Endothelial cell of umbilical vein (primary cell): ENCODE data around the gene BMP8B. TPM values are rescaled to one million over a fixed set of nuclear protein-coding genes. Genes with fewer than 3 reads are reported as not detected.

Experiments
- BruUV-seq: library from RNA; stranded (reverse); fragments of 400-500 nt; replicated peaks from 2 replicates; lab custom pipeline; 2021; lab: Mats Ljungman, UMichigan
- CTCF ChIA-PET: fragments of 300-600, 350-600 bp; sonication (Branson Sonifier 250); formaldehyde crosslinking; loops from one replicate; lab custom pipeline; 2021; ENCODE audit warnings: antibody characterized with exemption, inconsistent platforms; lab: Charles Lee
- POLR2A ChIA-PET: fragments of 300-600, 350-600 bp; sonication (Branson Sonifier 250); formaldehyde crosslinking; loops from one replicate; lab custom pipeline; 2021; ENCODE audit warnings: antibody characterized with exemption, inconsistent platforms; lab: Charles Lee
- DNase-seq: peaks from one replicate; pipeline ENCODE4 v3.0.0-alpha.2; 2011; ENCODE audit warnings: low read depth, low spot score
- FAIRE-seq: peaks from 2 replicates; lab custom pipeline; 2011; peaks lifted over from hg19 to GRCh38; lab: Jason Lieb, UNC
- H2AFZ ChIP-seq: 2 replicates; pipeline ENCODE4 v1.6.0; 2012; ENCODE audit warnings: low read depth, low read length, control low read depth, inconsistent platforms
- H3K27ac ChIP-seq: 2 replicates; pipeline ENCODE4 v1.5.1; 2011; ENCODE audit warnings: low read depth, mild to moderate bottlenecking, control low read depth, low read length, moderate library complexity; ENCODE audit not compliant: insufficient read depth
- H3K27me3 ChIP-seq, 2 experiments: 2 replicates each; pipeline versions ENCODE4 v1.6.0 to v1.6.1; 2011; ENCODE audit warnings: low read length in 2 of 2, mixed read lengths in 1 of 2; ENCODE audit not compliant: control insufficient read depth in 2 of 2, insufficient read depth in 2 of 2
- H3K36me3 ChIP-seq, 2 experiments: 2 replicates in 1 of 2; 3 replicates in 1 of 2; pipeline ENCODE4 v1.5.1; 2011; ENCODE audit warnings: low read length in 2 of 2, mild to moderate bottlenecking in 1 of 2, moderate library complexity in 1 of 2; ENCODE audit not compliant: control insufficient read depth in 2 of 2, insufficient read depth in 2 of 2; ENCODE audit errors: extremely low read depth in 1 of 2
- H3K4me1 ChIP-seq: 3 replicates; pipeline ENCODE4 v1.5.1; 2011; ENCODE audit warnings: mild to moderate bottlenecking, low read length; ENCODE audit not compliant: control insufficient read depth, insufficient read depth; ENCODE audit errors: extremely low read depth
- H3K4me2 ChIP-seq: 2 replicates; pipeline ENCODE4 v1.6.1; 2011; ENCODE audit warnings: low read length, control low read depth, mixed read lengths; ENCODE audit not compliant: insufficient read depth
- H3K4me3 ChIP-seq, 3 experiments: fragments of 200-600 bp in 1 of 3; sonication (generic), shearing (Covaris generic) in 1 of 3; replicated peaks in 1 of 3; 2 replicates each; pipeline ENCODE4 v1.5.1; 2011 to 2016; ENCODE audit warnings: control low read depth in 3 of 3, low read length in 3 of 3, mild to moderate bottlenecking in 2 of 3, inconsistent platforms in 1 of 3, low read depth in 1 of 3, moderate library complexity in 1 of 3; ENCODE audit not compliant: insufficient read depth in 1 of 3
- H3K79me2 ChIP-seq: 2 replicates; pipeline ENCODE4 v1.6.0; 2012; ENCODE audit warnings: low read length, inconsistent platforms; ENCODE audit not compliant: control insufficient read depth, insufficient read depth
- H3K9ac ChIP-seq: replicated peaks from 2 replicates; pipeline ENCODE3; 2011; ENCODE audit warnings: low read length, control low read depth; ENCODE audit not compliant: insufficient read depth; ENCODE audit errors: extremely low read depth
- H3K9me1 ChIP-seq: replicated peaks from 3 replicates; pipeline ENCODE4 v1.6.0; 2011; ENCODE audit warnings: mild to moderate bottlenecking, low read length; ENCODE audit not compliant: control insufficient read depth, insufficient read depth; ENCODE audit errors: extremely low read depth
- H3K9me3 ChIP-seq: replicated peaks from 2 replicates; pipeline ENCODE4 v1.5.1; 2012; ENCODE audit warnings: low read length, inconsistent platforms; ENCODE audit not compliant: control insufficient read depth, insufficient read depth
- H4K20me1 ChIP-seq: replicated peaks from 2 replicates; pipeline ENCODE3; 2011; ENCODE audit warnings: mild to moderate bottlenecking, low read length; ENCODE audit not compliant: control insufficient read depth, insufficient read depth; ENCODE audit errors: extremely low read depth
- EZH2 ChIP-seq: IDR thresholded peaks from 2 replicates; pipeline ENCODE4 v1.6.1; 2012; ENCODE audit warnings: borderline replicate concordance, low read depth, mild to moderate bottlenecking, moderate library complexity, low read length, inconsistent platforms; ENCODE audit not compliant: severe bottlenecking
- FOS ChIP-seq: IDR thresholded peaks from 2 replicates; pipeline ENCODE4 v1.6.1; 2011; ENCODE audit warnings: mild to moderate bottlenecking, low read length, moderate library complexity, borderline replicate concordance; ENCODE audit not compliant: insufficient read depth
- GATA2 ChIP-seq: IDR thresholded peaks from 2 replicates; pipeline ENCODE4 v1.7.0; 2011; ENCODE audit warnings: low read depth, mild to moderate bottlenecking, moderate library complexity, mixed read lengths, low read length; ENCODE audit not compliant: insufficient read length, insufficient read depth
- JUN ChIP-seq: IDR thresholded peaks from 2 replicates; pipeline ENCODE4 v1.6.1; 2011; ENCODE audit warnings: borderline replicate concordance, low read depth; ENCODE audit not compliant: insufficient read length, insufficient read depth
- MYC ChIP-seq: IDR thresholded peaks from one replicate; pipeline ENCODE4 v1.6.1; 2011; ENCODE audit warnings: mild to moderate bottlenecking, low read depth, low read length
- POLR2A ChIP-seq: IDR thresholded peaks from 2 replicates; pipeline ENCODE4 v1.6.1; 2012; ENCODE audit warnings: low read depth, mild to moderate bottlenecking, control low read depth, low read length
- POLR2AphosphoS5 ChIP-seq: IDR thresholded peaks from 2 replicates; pipeline ENCODE4 v1.6.1; 2012; ENCODE audit warnings: low read depth, mild to moderate bottlenecking, control low read depth, low read length, moderate library complexity; ENCODE audit not compliant: insufficient read depth
- dilution Hi-C: fragments of 300-500 bp; cut with MboI; formaldehyde crosslinking; loops from one replicate; pipeline ENCODE4 v1.15.0; 2019; ENCODE audit warnings: low sequenced_read_pairs; ENCODE audit not compliant: extremely low pct_ligation_motif_present
- intact Hi-C: fragments of 100-400 bp; cut with micrococcal nuclease; formaldehyde crosslinking; loops from one replicate; pipeline ENCODE4 v1.10.0; 2022
- polyA plus RNA-seq, 4 experiments: library from polyadenylated mRNA; depleted of rRNA in 3 of 4; stranded (reverse) in 3 of 4; unstranded in 1 of 4; fragments of >200 nt; gene quantifications; 2 replicates each; pipeline versions ENCODE4 v1.2.1 to v1.2.3, GENCODE V29; 2011 to 2012; ENCODE audit warnings: missing spikeins in 1 of 4
- total RNA-seq: library from RNA; stranded (reverse); gene quantifications from 2 replicates; pipeline ENCODE4 v1.2.3, GENCODE V29; 2021
- TF ChIP-seq, protein P1 (sequence below): IDR thresholded peaks from 2 replicates; pipeline ENCODE4 v1.6.1; 2011; ENCODE audit not compliant: insufficient read depth, insufficient read length
- TF ChIP-seq, protein P2 (sequence below), 2 donors: IDR thresholded peaks; 1 replicate in 1 of 2; 2 replicates in 1 of 2; pipeline ENCODE4 v1.5.1; 2011; ENCODE audit warnings: low read length in 2 of 2, mild to moderate bottlenecking in 2 of 2, moderate library complexity in 2 of 2, control low read depth in 1 of 2, inconsistent platforms in 1 of 2, low read depth in 1 of 2; ENCODE audit not compliant: insufficient read depth in 1 of 2; ENCODE audit errors: extremely low read depth in 1 of 2

Gene BMP8B
- total and polyA plus RNA-seq, 2 donors (not counting 3 experiments of a cell fraction or from before 2014, with no cell fraction given), result 0.07 TPM; not detected in 1

DNA sequence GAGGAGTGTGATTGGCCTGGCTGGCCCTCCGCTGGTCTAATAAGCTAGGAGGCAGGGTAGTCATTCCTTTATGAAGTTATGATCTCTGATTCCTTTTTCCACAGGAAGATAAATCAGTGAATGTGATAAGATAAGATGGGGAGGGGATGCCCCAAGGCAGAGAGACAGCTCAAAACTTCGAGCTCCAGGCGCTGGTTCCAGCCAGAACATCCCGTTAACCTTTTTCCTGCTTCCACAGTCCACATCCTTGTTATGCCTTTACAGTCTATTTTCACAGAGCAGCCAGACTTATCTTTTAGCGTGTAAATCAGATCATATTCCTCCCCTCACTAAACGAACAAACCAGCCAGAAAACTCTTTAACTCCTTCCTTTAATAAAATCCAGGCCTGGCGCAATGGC lies 38.5 kb upstream of the BMP8B start:
- CTCF ChIA-PET, result interaction anchor here (1.8 to 2.9 kb wide), 2 partner anchors 10 to 75 kb away, joined by 6 to 15 read pairs; partner anchors contain the start of gene MYCL

More for the DNA sequence above, 38.5 kb upstream of the BMP8B start:
- Histone ChIP-seq H3K36me3 (no peaks in the 10 kb centered on the region), H3K9me3 (no peaks in the 10 kb centered on the region), H3K9me1 (no peaks in the 10 kb centered on the region), H3K79me2 (no peaks in the 10 kb centered on the region), H3K4me2 (no peak overlapping the region), H3K27me3 (no peaks in the 10 kb centered on the region), H4K20me1 (no peaks in the 10 kb centered on the region), H3K27ac (no peak overlapping the region), H3K9ac (no peak overlapping the region), H3K4me3 (no peak overlapping the region), H2AFZ (peak overlapping the region; percentile 61), H3K4me1 (no peaks in the 10 kb centered on the region)
- FAIRE-seq (no peak), DNase-seq (peak; percentile 18)
- dilution Hi-C loops, result no loop called here
- POLR2A ChIA-PET, result no interaction called here
- BruUV-seq, result no TSS peak
- no peak for TF ChIP-seq JUN
- TF ChIP-seq, protein P1, sequence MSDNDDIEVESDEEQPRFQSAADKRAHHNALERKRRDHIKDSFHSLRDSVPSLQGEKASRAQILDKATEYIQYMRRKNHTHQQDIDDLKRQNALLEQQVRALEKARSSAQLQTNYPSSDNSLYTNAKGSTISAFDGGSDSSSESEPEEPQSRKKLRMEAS, result no peak
- no peak for TF ChIP-seq POLR2A
- no peak for TF ChIP-seq POLR2AphosphoS5
- no peak for TF ChIP-seq MYC
- no peak for TF ChIP-seq GATA2
- no peak for TF ChIP-seq FOS
- TF ChIP-seq, protein P2, sequence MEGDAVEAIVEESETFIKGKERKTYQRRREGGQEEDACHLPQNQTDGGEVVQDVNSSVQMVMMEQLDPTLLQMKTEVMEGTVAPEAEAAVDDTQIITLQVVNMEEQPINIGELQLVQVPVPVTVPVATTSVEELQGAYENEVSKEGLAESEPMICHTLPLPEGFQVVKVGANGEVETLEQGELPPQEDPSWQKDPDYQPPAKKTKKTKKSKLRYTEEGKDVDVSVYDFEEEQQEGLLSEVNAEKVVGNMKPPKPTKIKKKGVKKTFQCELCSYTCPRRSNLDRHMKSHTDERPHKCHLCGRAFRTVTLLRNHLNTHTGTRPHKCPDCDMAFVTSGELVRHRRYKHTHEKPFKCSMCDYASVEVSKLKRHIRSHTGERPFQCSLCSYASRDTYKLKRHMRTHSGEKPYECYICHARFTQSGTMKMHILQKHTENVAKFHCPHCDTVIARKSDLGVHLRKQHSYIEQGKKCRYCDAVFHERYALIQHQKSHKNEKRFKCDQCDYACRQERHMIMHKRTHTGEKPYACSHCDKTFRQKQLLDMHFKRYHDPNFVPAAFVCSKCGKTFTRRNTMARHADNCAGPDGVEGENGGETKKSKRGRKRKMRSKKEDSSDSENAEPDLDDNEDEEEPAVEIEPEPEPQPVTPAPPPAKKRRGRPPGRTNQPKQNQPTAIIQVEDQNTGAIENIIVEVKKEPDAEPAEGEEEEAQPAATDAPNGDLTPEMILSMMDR (IDR thresholded peaks at IDR 0.05; ENCODE audit: extremely low read depth in 1 of 2, insufficient read depth in 1 of 2, low read depth in 1 of 2, low read length in 2 of 2), result no peak
- no peak for TF ChIP-seq EZH2
- intact Hi-C loops, result no loop called here
